ENCODE measurements around the gene MARCO.

The MARCO gene

GRCh38 chr2:118975133-118975532 is 33.1 kb downstream of the MARCO start:
- Mint-ChIP-seq H3K27ac (no peak overlapping the region), H3K27me3 (peaks cover 15% of the 10 kb centered on the region), H3K36me3 (ENCODE audit: low read depth) (no peaks in the 10 kb centered on the region), H3K9me3 (no peaks in the 10 kb centered on the region), H3K4me3 (no peak overlapping the region), H3K4me1 (ENCODE audit: low read depth) (no peaks in the 10 kb centered on the region)
- DNase-seq = no peak

- Mint-ChIP-seq H3K27me3 (peaks cover 13% of the 10 kb centered on the region), H3K4me3 (no peak overlapping the region), H3K4me1 (ENCODE audit: low read depth) (no peaks in the 10 kb centered on the region), H3K27ac (no peak overlapping the region), H3K9me3 (no peaks in the 10 kb centered on the region), H3K36me3 (ENCODE audit: low read depth) (no peaks in the 10 kb centered on the region)
- DNase-seq = no peak
Observed at GRCh38 chr2:118978064-118978463, 36.1 kb downstream of the MARCO start.

GRCh38 chr2:118979152-118979861 is 37.3 kb downstream of the MARCO start:
- H3K27me3 Mint-ChIP-seq = peaks cover 6% of the 10 kb centered on the region
- no peaks in the 10 kb centered on the region for H3K36me3 Mint-ChIP-seq (ENCODE audit: low read depth)
- H3K9me3 Mint-ChIP-seq = no peaks in the 10 kb centered on the region
- no peaks in the 10 kb centered on the region for H3K4me1 Mint-ChIP-seq (ENCODE audit: low read depth)
- H3K27ac Mint-ChIP-seq = no peak overlapping the region
- H3K4me3 Mint-ChIP-seq = no peak overlapping the region
- DNase-seq = no peak

GRCh38 chr2:118980022-118980421 is 38.0 kb downstream of the MARCO start:
- Mint-ChIP-seq H3K4me1 (ENCODE audit: low read depth) (no peaks in the 10 kb centered on the region), H3K27ac (no peak overlapping the region)

GRCh38 chr2:118980573-118980972 is 38.6 kb downstream of the MARCO start:
- no peaks in the 10 kb centered on the region for H3K36me3 Mint-ChIP-seq (ENCODE audit: low read depth)
- no peak for DNase-seq
- no peaks in the 10 kb centered on the region for H3K9me3 Mint-ChIP-seq
- no peak overlapping the region for H3K4me3 Mint-ChIP-seq
- no peak overlapping the region for H3K27ac Mint-ChIP-seq
- H3K27me3 Mint-ChIP-seq = peaks cover 6% of the 10 kb centered on the region
- H3K4me1 Mint-ChIP-seq (ENCODE audit: low read depth) = no peaks in the 10 kb centered on the region

More at GRCh38 chr2:118980022-118980421, 38.0 kb downstream of the MARCO start:
- no peak for DNase-seq
- Mint-ChIP-seq H3K4me3 (no peak overlapping the region), H3K36me3 (ENCODE audit: low read depth) (no peaks in the 10 kb centered on the region), H3K9me3 (no peaks in the 10 kb centered on the region), H3K27me3 (peaks cover 7% of the 10 kb centered on the region)

GRCh38 chr2:118981632-118982031 is 39.6 kb downstream of the MARCO start:
- H3K27ac Mint-ChIP-seq = no peak overlapping the region
- no peak for DNase-seq
- H3K36me3 Mint-ChIP-seq (ENCODE audit: low read depth) = no peaks in the 10 kb centered on the region
- peaks cover 5% of the 10 kb centered on the region for H3K27me3 Mint-ChIP-seq
- H3K4me3 Mint-ChIP-seq = no peak overlapping the region
- H3K4me1 Mint-ChIP-seq (ENCODE audit: low read depth) = no peaks in the 10 kb centered on the region
- no peaks in the 10 kb centered on the region for H3K9me3 Mint-ChIP-seq

GRCh38 chr2:118982039-118982438 is 40.0 kb downstream of the MARCO start:
- Mint-ChIP-seq H3K4me3 (no peak overlapping the region), H3K4me1 (ENCODE audit: low read depth) (peaks cover 2% of the 10 kb centered on the region), H3K36me3 (ENCODE audit: low read depth) (no peaks in the 10 kb centered on the region), H3K27me3 (peaks cover 5% of the 10 kb centered on the region), H3K9me3 (no peaks in the 10 kb centered on the region), H3K27ac (no peak overlapping the region)
- DNase-seq = no peak

GRCh38 chr2:118983133-118983532 is 41.1 kb downstream of the MARCO start:
- no peak overlapping the region for H3K27ac Mint-ChIP-seq
- peaks cover 4% of the 10 kb centered on the region for H3K4me1 Mint-ChIP-seq (ENCODE audit: low read depth)
- H3K27me3 Mint-ChIP-seq = peaks cover 5% of the 10 kb centered on the region
- H3K9me3 Mint-ChIP-seq = no peaks in the 10 kb centered on the region
- no peak overlapping the region for H3K4me3 Mint-ChIP-seq
- H3K36me3 Mint-ChIP-seq (ENCODE audit: low read depth) = no peaks in the 10 kb centered on the region
- no peak for DNase-seq

GRCh38 chr2:118983915-118984314 is 41.9 kb downstream of the MARCO start:
- H3K27ac Mint-ChIP-seq = no peak overlapping the region
- H3K4me3 Mint-ChIP-seq = no peak overlapping the region
- peaks cover 5% of the 10 kb centered on the region for H3K27me3 Mint-ChIP-seq
- H3K4me1 Mint-ChIP-seq (ENCODE audit: low read depth) = peaks cover 4% of the 10 kb centered on the region
- H3K9me3 Mint-ChIP-seq = no peaks in the 10 kb centered on the region
- H3K36me3 Mint-ChIP-seq (ENCODE audit: low read depth) = no peaks in the 10 kb centered on the region
- DNase-seq = no peak

GRCh38 chr2:118986738-118987137 is 44.7 kb downstream of the MARCO start:
- Mint-ChIP-seq H3K4me3 (no peak overlapping the region), H3K27ac (no peak overlapping the region), H3K27me3 (peaks cover 5% of the 10 kb centered on the region), H3K4me1 (ENCODE audit: low read depth) (peaks cover 4% of the 10 kb centered on the region), H3K36me3 (ENCODE audit: low read depth) (no peaks in the 10 kb centered on the region), H3K9me3 (no peaks in the 10 kb centered on the region)
- no peak for DNase-seq

- no peak overlapping the region for H3K27ac Mint-ChIP-seq
- no peaks in the 10 kb centered on the region for H3K36me3 Mint-ChIP-seq (ENCODE audit: low read depth)
- peaks cover 5% of the 10 kb centered on the region for H3K27me3 Mint-ChIP-seq
- no peak for DNase-seq
- no peaks in the 10 kb centered on the region for H3K9me3 Mint-ChIP-seq
- peaks cover 6% of the 10 kb centered on the region for H3K4me1 Mint-ChIP-seq (ENCODE audit: low read depth)
- H3K4me3 Mint-ChIP-seq = no peak overlapping the region
Observed at GRCh38 chr2:118987886-118988285, 45.9 kb downstream of the MARCO start.

- Mint-ChIP-seq H3K27me3 (peaks cover 5% of the 10 kb centered on the region), H3K9me3 (no peaks in the 10 kb centered on the region), H3K4me1 (ENCODE audit: low read depth) (peaks cover 13% of the 10 kb centered on the region), H3K4me3 (no peak overlapping the region), H3K27ac (no peak overlapping the region), H3K36me3 (ENCODE audit: low read depth) (no peaks in the 10 kb centered on the region)
- no peak for DNase-seq
Observed at GRCh38 chr2:118988706-118989105, 46.7 kb downstream of the MARCO start.

- H3K36me3 Mint-ChIP-seq (ENCODE audit: low read depth) = no peaks in the 10 kb centered on the region
- H3K27ac Mint-ChIP-seq = no peak overlapping the region
- peaks cover 4% of the 10 kb centered on the region for H3K27me3 Mint-ChIP-seq
- H3K4me3 Mint-ChIP-seq = no peak overlapping the region
- peaks cover 18% of the 10 kb centered on the region for H3K4me1 Mint-ChIP-seq (ENCODE audit: low read depth)
- DNase-seq = no peak
- H3K9me3 Mint-ChIP-seq = no peaks in the 10 kb centered on the region
Observed at GRCh38 chr2:118989481-118989880, 47.5 kb downstream of the MARCO start.

GRCh38 chr2:118990757-118991545 is 49.0 kb downstream of the MARCO start:
- Mint-ChIP-seq H3K27me3 (no peaks in the 10 kb centered on the region), H3K27ac (no peak overlapping the region), H3K4me3 (no peak overlapping the region), H3K9me3 (no peaks in the 10 kb centered on the region), H3K36me3 (ENCODE audit: low read depth) (no peaks in the 10 kb centered on the region), H3K4me1 (ENCODE audit: low read depth) (peaks cover 18% of the 10 kb centered on the region)
- no peak for DNase-seq

- Mint-ChIP-seq H3K9me3 (no peaks in the 10 kb centered on the region), H3K4me3 (no peak overlapping the region), H3K27ac (no peak overlapping the region), H3K36me3 (ENCODE audit: low read depth) (no peaks in the 10 kb centered on the region), H3K4me1 (ENCODE audit: low read depth) (peaks cover 18% of the 10 kb centered on the region), H3K27me3 (no peaks in the 10 kb centered on the region)
- peak; percentile 2 for DNase-seq
Observed at GRCh38 chr2:118991554-118991953, 49.6 kb downstream of the MARCO start.
